SK-MEL-5 (cell line): Measurements from ENCODE around the gene GATAD2B. TPM values are rescaled to one million over a fixed set of nuclear protein-coding genes. Genes with fewer than 3 reads are reported as not detected.
"Not testable (repeated sequence)": the region's sequence is repeated elsewhere in the genome, so short reads cannot be mapped to it uniquely, and the experiment has no call there.

Experiments used
- DNase-seq: peaks from one replicate; pipeline ENCODE4 v3.0.0-alpha.2; 2016; ENCODE audit warnings: low read depth, low spot score
- in situ Hi-C: cut with HindIII; loops from 2 replicates; pipeline ENCODE4 v1.10.0; 2016; ENCODE audit warnings: low sequenced_read_pairs, high pct_unique_total_duplicates, low pct_unique_long_range_greater_than_20kb
- total RNA-seq: library from RNA; depleted of rRNA; stranded (reverse); fragments of >200 nt; shearing (Covaris generic); gene quantifications from 2 replicates; pipeline ENCODE4 v1.2.3, GENCODE V29; 2014

The GATAD2B gene
- total RNA-seq, 1 experiment from 2014 or later: 8.7 TPM

DNA sequence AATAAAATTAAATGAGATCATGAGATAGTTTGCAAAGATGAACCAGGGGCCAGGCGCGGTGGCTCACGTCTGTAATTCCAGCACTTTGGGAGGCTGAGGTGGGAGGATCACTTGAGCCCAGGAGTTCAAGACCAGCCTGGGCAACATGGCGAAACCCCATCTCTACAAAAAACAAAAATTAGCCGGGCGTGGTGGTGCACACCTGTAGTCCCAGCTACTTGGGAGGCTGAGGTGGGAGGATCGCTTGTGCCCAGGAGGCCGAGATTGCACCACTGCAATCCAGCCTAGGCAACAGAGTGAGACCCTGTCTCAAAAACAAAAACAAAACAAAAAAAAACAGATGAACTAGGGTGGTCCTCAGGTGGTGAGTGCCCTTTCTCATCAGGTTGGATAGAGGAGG lies 140.1 kb downstream of the GATAD2B start:
- DNase-seq, in situ Hi-C loops: not testable (repeated sequence)

DNA sequence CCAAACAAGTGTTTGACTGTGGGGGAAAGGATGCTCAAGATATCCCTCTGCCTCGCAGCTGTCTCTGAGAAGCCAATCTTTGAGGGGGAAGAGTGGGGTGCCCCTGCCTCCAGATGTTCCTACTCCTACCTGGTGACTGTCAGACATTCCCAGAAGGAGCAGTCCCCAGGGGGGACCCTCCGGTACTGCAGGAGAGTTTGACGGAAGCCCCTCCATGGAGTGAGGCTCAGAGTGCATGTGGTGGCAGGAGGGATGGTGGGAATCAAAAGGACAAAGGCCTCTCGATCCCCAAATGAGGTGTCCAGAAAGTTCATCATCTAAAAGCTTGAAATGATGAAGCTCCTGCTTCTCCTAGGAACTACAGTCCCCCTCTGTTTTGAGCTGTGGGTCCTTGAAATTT lies 142.2 kb downstream of the GATAD2B start:
- in situ Hi-C loops: no loop called here
- DNase-seq: no peak

GRCh38 chr1:153779781-153780541 lies 142.8 kb downstream of the GATAD2B start:
- in situ Hi-C loops: no loop called here
- no peak for DNase-seq

GRCh38 chr1:153778824-153779519 lies 143.8 kb downstream of the GATAD2B start:
- in situ Hi-C loops: no loop called here
- DNase-seq: no peak

DNA sequence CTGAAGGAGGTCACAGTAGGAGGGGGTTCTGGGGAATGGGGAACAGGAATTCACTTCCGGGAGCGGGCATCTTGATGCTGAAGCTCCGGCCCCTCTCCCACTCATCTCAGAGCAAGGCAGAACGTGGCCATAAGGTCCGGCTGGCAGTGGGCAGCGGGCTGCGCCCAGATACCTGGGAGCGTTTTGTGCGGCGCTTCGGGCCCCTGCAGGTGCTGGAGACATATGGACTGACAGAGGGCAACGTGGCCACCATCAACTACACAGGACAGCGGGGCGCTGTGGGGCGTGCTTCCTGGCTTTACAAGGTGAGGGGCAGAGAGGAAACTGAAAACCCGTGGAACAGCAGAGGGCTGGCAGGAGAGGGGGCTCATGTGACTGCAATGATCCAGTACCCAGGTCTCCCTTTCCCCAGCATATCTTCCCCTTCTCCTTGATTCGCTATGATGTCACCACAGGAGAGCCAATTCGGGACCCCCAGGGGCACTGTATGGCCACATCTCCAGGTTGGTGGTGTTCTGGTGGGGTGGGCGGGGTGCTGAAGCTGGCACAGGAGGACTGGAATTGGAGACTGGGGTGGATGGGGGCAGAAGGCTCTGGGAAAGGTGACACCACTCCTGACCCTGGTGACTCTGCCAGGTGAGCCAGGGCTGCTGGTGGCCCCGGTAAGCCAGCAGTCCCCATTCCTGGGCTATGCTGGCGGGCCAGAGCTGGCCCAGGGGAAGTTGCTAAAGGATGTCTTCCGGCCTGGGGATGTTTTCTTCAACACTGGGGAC lies 144.5 kb downstream of the GATAD2B start:
- DNase-seq: no peak
- in situ Hi-C loops: no loop called here

GRCh38 chr1:153777648-153778047 lies 145.1 kb downstream of the GATAD2B start:
- DNase-seq: no peak
- in situ Hi-C loops: no loop called here

DNA sequence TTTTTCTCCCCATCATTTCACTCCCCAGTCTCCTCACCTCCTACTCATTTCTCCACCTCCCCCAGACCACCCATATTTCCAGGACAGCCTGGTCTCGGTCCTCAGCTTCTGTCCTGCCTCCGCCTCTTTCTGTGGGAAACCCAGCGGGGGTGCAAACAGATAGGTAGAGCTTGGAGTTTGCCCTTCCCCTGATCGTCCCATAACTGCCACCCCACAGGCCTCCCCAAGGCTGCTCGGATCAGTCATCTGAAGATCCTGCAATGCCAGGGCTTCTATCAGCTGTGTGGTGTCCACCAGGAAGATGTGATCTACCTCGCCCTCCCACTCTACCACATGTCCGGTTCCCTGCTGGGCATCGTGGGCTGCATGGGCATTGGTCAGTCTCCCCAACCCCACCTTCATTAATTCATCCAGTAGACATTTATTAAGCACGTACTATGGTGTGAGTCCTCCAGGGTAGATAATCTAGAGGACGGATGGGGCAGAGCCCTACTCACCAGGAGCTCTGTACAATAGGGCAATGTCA lies 145.9 kb downstream of the GATAD2B start:
- DNase-seq: no peak
- in situ Hi-C loops: no loop called here

GRCh38 chr1:153776352-153776751 lies 146.4 kb downstream of the GATAD2B start:
- in situ Hi-C loops: no loop called here
- no peak for DNase-seq

DNA sequence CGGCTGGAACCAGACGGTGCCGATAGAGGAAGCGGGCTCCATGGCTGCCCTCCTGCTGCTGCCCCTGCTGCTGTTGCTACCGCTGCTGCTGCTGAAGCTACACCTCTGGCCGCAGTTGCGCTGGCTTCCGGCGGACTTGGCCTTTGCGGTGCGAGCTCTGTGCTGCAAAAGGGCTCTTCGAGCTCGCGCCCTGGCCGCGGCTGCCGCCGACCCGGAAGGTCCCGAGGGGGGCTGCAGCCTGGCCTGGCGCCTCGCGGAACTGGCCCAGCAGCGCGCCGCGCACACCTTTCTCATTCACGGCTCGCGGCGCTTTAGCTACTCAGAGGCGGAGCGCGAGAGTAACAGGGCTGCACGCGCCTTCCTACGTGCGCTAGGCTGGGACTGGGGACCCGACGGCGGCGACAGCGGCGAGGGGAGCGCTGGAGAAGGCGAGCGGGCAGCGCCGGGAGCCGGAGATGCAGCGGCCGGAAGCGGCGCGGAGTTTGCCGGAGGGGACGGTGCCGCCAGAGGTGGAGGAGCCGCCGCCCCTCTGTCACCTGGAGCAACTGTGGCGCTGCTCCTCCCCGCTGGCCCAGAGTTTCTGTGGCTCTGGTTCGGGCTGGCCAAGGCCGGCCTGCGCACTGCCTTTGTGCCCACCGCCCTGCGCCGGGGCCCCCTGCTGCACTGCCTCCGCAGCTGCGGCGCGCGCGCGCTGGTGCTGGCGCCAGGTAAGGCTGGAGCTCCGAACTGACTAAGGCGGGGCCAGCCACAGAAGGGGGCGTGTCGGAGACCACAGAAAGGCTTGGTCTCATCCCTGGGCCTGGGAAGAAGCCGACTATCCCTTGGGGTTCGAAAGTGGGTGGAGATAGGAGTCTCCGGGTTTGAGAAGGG lies 147.1 kb downstream of the GATAD2B start:
- in situ Hi-C loops: no loop called here
- DNase-seq: peak; percentile 90

DNA sequence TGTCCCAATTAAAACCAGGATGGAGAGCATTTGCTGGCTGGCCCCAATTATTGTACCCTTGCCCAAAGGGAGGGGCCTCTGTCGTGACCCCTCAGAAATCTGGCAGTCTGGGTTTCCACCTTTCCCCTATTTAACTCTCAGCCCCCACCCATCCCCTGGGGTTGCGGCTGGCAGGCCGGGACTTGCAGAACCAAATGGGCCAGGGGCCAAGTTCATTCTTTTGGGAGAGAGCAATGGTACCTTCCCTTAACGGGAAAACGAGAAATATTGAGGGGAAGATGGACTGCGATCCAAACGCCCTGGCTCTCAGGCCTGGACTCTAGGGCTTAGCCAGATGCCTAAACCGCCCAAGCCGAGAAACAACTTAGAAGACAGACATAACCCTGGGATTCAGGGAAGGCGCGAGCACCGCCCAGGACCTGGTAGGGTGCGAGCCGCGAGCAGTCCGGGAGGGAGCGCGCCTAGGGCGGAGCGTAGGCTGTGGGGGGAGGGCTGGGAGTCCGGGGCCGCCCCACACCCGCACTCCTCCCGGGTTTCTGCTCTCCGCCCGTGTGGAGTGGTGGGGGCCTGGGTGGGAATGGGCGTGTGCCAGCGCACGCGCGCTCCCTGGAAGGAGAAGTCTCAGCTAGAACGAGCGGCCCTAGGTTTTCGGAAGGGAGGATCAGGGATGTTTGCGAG lies 147.9 kb downstream of the GATAD2B start, which contains the start of gene SLC27A3:
SLC27A3 (plus strand) TSS at position 628 of the 678 bp plus-strand sequence. CDS start 91 bp downstream, outside the sequence.
- DNase-seq: peak; percentile 79
- in situ Hi-C loops: no loop called here

DNA sequence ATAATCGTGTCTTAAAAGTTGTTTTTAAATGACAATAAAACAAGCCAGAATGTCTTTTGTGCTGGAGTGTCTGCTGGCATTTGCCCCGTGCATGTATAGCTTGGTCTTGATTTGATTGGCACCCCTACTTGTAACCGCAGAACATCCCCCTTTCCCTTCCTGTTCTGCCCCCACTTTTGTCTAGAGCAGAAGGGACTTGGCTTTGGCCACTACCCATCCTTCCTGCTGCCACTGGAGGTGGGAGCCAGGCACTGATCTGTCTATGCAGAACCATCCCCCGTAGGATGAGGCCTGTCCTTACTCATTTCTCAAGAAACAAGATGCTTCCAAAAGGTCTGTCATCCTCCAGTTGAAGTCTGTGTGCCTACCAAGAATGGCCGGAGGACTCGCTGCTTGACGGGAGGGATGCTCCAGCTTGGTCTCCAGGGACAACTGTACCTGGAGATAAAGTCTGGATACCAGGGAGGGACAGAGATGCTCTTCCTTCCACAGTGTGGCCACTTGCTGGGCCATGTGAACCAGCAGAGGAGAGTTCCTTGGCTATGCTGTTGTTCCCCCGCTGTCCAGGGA lies 148.7 kb downstream of the GATAD2B start:
- no peak for DNase-seq
- in situ Hi-C loops: no loop called here

- in situ Hi-C loops: no loop called here
Observed at GRCh38 chr1:153773096-153773921, 149.5 kb downstream of the GATAD2B start.

GRCh38 chr1:153771841-153772593 lies 150.8 kb downstream of the GATAD2B start:
- in situ Hi-C loops: no loop called here
- peak; percentile 60 for DNase-seq

More at GRCh38 chr1:153773096-153773921, 149.5 kb downstream of the GATAD2B start:
- DNase-seq: peak; percentile 99

DNA sequence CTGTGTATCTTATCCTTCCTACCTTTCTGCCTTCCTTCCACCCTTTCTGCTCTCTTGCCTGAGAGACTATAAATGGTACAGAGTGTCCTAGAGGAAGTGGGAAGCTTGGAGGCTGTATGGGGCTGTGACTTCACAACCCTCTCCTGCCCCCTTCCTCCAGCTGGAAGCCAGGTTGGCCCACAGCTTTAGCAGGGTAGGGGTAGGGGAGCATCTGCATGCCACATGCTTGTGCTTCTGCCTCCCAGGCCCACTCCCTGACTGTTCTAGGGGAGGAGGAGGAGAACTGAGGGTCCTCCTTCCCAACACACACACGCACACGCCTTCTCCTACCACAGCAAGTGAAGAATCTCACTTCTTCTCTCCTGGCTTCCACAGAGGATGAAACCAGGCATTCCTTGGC lies 151.5 kb downstream of the GATAD2B start:
- no peak for DNase-seq
- in situ Hi-C loops: no loop called here

- DNase-seq: no peak
- in situ Hi-C loops: no loop called here
Observed at GRCh38 chr1:153770797-153771196, 152.0 kb downstream of the GATAD2B start.
